C4-2B (cell line): ENCODE data around the gene TBX10.

Experiments
- CTCF ChIP-seq: fragments of 450-650 bp; conservative IDR thresholded peaks from 2 replicates; pipeline ENCODE4 v1.5.1; 2017; ENCODE audit warnings: mild to moderate bottlenecking
- ZFX ChIP-seq: fragments of 450-650 bp; IDR thresholded peaks from 2 replicates; pipeline ENCODE4 v1.6.1; 2017

DNA sequence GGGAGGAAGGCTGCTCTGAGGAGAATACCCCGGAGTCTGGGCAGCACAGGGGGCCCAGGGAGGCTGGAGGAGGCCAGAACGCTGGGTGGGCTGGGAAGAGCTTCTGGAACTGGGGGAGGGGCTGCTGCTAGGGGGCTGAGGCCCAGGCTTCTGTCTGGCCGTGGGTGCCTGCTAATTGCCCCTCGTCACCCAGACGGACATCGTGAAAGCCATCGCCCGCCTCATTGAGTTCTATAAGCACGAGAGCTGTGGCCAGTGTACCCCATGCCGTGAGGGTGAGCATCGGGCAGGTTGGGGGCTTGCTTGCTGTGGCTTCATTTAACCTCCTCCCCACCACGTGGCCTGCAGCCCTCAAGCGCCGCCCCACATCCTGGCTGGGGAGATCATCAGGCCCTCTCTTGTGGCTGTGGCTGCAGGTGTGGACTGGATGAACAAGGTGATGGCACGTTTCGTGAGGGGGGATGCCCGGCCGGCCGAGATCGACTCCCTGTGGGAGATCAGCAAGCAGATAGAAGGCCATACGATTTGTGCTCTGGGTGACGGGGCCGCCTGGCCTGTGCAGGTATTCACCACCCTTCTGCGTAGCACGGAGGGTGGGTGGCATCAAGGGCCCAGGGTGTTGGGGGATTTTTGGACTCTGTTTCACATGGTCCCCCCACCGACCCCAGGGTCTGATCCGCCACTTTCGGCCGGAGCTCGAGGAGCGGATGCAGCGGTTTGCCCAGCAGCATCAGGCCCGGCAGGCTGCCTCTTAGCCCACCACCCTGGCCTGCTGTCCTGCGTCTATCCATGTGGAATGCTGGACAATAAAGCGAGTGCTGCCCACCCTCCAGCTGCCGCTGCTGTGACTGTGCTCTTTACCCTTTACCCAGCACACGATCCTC lies 27.6 kb downstream of the TBX10 start:
- TF ChIP-seq CTCF (no peak), ZFX (no peak)
